GM18519 (cell line): ENCODE data around the gene VAC14.
"Not testable (repeated sequence)": the region's sequence is repeated elsewhere in the genome, so short reads cannot be mapped to it uniquely, and the experiment has no call there.

ENCODE experiments used
- ATAC-seq: cut with Tn5 transposase; IDR thresholded peaks from one replicate; pipeline ENCODE4 v1.9.1; 2021; ENCODE audit warnings: mild to moderate bottlenecking, moderate library complexity; ENCODE audit not compliant: unreplicated experiment, low FRiP score

Gene VAC14

GRCh38 chr16:70670938-70671337, 130.0 kb downstream of the VAC14 start:
- not testable (repeated sequence) for ATAC-seq

GRCh38 chr16:70670175-70670574, 130.8 kb downstream of the VAC14 start:
- no peak for ATAC-seq

GRCh38 chr16:70665806-70666735, 134.9 kb downstream of the VAC14 start:
- ATAC-seq = no peak

- ATAC-seq = no peak
Observed at GRCh38 chr16:70665113-70665694, 135.8 kb downstream of the VAC14 start.

GRCh38 chr16:70664325-70665112, 136.4 kb downstream of the VAC14 start:
- no peak for ATAC-seq

- ATAC-seq = no peak
Observed at GRCh38 chr16:70663524-70664324, 137.2 kb downstream of the VAC14 start.

GRCh38 chr16:70662991-70663523, 137.9 kb downstream of the VAC14 start:
- no peak for ATAC-seq

GRCh38 chr16:70661918-70662641, 138.9 kb downstream of the VAC14 start:
- ATAC-seq = no peak

GRCh38 chr16:70661534-70661917, 139.4 kb downstream of the VAC14 start:
- no peak for ATAC-seq

GRCh38 chr16:70660672-70661350, 140.1 kb downstream of the VAC14 start:
- no peak for ATAC-seq

- ATAC-seq = no peak
Observed at GRCh38 chr16:70659953-70660671, 140.8 kb downstream of the VAC14 start.

- ATAC-seq = no peak
Observed at GRCh38 chr16:70659546-70659945, 141.4 kb downstream of the VAC14 start.

- ATAC-seq = no peak
Observed at GRCh38 chr16:70658921-70659320, 142.0 kb downstream of the VAC14 start.

- no peak for ATAC-seq
Observed at GRCh38 chr16:70657956-70658355, 143.0 kb downstream of the VAC14 start.

GRCh38 chr16:70656712-70657263, 144.2 kb downstream of the VAC14 start:
- no peak for ATAC-seq

GRCh38 chr16:70656065-70656711, 144.8 kb downstream of the VAC14 start:
- no peak for ATAC-seq
